Activated CD4-positive, alpha-beta T cell treated with anti-CD3 and anti-CD28 coated beads, Interleukin-2, Interleukin-4, amounts not matched to agents 100 ng/mL and 50 ng/mL, durations not matched to agents 16 hours and 8 hours (primary cell): ENCODE measurements around the gene GSS.

Source experiments
- DNase-seq: peaks from one replicate; pipeline ENCODE4 v3.0.0-alpha.2; 2020; ENCODE audit warnings: low spot score

The GSS gene

GRCh38 chr20:34946661-34947060 is 8.9 kb downstream of the GSS start:
- no peak for DNase-seq

DNA sequence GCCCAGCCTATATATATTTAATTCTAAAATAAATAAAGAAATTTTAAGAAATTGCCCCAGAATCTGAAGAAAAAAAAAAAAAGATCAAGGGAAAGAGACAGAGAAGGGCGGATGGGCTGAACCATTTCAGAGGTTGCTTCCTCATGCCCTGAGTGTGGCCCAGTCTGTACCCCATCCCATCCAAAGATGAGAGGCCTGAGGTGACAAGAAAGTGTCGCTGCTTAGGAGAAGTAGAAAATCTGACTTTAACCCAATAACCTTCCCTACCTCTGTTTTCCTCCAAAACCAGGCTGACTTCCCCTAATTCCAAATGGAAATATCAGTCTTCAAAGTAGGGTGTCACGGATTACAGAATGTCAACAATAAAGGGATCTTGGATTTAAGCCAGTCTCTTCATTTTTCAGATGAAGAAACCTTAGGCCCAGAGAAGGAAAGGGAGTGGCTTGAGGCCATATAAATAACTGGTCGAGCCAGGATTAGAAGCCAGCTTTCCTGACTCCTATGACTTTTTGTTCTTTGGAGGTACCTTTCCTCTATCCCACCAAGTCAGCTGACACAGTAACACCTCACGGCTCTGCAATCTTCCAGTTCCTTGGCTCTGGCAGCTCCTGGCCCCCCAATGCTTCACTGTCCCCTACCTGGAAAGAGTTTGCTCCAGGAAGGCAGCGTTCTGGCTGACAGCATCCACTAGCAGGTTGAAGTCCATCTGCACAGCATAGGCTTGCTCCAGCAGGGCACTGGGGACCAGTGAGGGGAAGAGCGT is 10.1 kb downstream of the GSS start:
- DNase-seq, result no peak

GRCh38 chr20:34943808-34944567 is 11.6 kb downstream of the GSS start:
- no peak for DNase-seq

GRCh38 chr20:34942301-34942700 is 13.3 kb downstream of the GSS start:
- no peak for DNase-seq

GRCh38 chr20:34941226-34941625 is 14.4 kb downstream of the GSS start:
- no peak for DNase-seq

GRCh38 chr20:34940081-34940481 is 15.5 kb downstream of the GSS start:
- DNase-seq, result no peak

DNA sequence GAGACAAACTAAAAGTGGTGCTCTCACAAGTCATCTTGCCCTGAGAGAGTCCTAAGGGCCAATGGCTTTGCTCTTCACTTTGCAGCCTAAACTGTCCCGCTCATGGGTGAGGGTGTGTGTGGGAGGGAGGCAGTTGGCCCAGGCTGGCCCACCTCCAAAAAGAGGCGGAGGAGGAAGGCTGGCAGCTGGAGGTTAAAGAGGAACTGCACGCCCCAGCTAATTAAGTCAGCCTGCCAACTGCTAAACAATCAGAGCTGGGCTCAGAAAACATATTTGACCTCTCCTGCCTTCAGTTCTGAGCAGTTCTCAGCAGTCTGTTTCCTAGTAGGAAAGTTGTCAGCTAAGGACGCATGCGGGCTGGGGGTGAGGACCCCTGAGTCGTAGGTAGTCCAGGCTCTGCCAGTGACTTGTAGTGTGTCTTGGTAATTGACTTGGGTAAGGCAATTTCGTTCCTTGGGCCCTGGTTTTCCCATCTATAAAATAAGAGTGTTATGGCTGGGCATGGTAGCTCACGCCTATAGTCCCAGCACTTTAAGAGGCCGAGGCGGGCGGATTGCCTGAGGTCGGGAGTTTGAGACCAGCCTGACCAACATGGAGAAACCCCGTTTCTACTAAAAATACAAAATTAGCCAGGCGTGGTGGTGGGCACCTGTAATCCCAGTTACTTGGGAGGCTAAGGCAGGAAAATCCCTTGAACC is 17.0 kb downstream of the GSS start:
- DNase-seq, result no peak

DNA sequence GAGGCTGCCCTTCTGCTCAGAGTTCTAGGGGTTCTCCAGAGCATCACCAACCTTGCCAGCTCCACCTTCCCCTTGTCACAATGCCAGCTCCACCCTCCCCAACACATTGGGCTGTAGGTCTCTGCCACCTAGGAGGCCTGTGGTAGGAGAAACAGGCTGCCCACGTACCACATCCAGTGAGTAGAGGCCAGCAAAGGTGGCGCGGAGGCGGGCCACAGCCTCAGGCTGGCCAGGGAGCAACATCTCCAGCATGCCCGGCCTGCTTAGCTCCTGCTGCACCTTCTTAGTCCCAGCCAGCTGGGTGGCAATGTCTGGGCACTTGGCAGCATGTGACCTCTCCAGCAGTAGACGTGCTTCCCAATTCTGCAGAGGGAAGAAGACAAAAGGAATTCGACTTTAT is 23.8 kb downstream of the GSS start:
- DNase-seq, result no peak

GRCh38 chr20:34928411-34928810 is 27.2 kb downstream of the GSS start:
- no peak for DNase-seq

- DNase-seq, result no peak
Measured at GRCh38 chr20:34927736-34928135, 27.9 kb downstream of the GSS start.

DNA sequence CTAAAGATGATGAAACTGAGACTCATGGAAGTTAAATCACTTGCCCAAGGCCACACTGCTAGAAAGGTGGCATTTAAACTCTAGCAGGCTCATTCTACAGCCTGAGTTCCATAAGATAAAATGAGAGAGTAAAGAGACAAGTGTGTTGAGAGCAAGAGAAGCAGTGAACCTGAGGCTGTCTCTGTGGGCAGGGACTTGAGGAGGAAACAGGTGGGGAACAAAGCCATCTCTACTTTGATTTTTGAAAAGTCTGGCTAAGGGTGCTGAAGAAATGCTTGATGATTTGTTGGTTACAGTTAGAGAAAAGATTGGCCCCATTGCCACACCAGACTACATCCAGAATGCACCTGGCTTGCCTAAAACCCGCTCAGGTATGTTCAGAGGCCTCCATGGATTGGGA is 29.0 kb downstream of the GSS start:
- no peak for DNase-seq

GRCh38 chr20:34925981-34926380 is 29.6 kb downstream of the GSS start:
- no peak for DNase-seq

DNA sequence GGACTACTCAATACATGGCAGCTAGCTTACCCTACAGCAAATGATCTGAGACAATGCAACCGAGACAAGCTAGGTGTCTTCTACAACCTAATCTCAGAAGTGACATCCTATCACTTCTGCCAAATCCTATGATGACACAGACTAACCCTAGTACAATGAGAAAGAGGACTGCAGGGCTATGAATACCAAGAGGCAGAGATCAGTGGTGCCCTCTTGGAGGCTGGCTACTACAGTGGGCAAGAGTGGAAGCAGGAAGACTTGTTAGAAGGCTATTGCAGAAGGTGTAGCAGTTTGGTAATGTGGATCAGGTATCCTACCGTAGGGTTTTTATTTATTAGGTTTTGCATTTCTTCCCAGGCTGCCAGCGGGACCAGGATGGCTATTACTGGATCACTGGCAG is 30.3 kb downstream of the GSS start:
- DNase-seq, result no peak

DNA sequence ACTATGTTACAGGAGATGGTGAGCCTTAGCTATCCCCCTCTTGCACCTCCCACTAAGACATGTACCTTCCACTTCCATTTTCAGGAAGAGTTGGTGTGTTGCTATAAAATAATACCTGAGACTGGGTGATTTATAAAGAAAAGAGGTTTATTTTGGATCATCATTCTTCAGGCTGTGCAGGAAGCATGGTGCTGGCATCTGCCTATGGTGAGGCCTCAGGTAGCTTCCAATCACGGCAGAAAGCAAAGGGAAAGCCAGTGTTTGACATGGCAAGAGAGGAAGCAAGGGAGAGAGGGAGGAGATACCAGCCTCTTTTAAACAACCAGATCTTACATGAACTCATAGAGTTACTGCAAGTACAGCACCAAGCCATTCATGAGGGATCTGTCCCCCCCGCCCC is 32.2 kb downstream of the GSS start:
- DNase-seq, result no peak

- DNase-seq, result no peak
Measured at GRCh38 chr20:34922654-34923381, 32.8 kb downstream of the GSS start.

DNA sequence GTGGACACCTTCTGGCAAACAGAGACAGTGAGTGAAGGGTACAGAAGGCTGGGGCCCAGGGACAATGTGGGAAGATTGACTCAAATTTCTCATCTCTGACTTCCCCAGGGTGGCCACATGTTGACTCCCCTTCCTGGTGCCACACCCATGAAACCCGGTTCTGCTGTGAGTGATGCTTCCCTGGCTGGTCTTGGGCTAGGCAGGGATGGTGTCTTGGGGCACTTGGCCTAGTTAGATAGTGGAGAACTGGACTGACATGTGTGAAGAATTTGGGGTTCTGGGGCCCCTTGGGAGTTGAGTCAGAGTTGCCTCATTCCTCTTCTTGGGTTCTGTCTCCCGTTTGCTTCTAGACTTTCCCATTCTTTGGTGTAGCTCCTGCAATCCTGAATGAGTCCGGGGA is 34.2 kb downstream of the GSS start:
- DNase-seq, result peak; percentile 17

DNA sequence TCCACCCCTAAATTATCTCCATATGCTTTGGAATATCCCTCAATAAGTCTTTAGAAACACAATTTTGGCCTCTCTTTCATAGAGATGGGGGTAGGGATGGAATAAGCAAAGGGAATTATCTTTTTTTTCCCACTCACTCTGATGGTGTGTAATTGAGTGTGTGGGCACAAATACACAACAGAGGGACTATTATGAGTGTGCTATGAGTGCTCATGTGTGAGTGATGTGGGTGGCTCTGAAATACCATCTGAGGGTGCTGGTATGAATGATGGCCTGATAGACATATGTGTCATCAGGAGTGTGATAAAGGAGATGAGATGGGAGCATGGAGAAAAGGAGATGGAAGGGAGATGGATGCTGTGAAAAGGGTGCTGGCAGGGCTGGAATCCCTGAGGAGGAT is 35.6 kb downstream of the GSS start:
- DNase-seq, result peak; percentile 5

DNA sequence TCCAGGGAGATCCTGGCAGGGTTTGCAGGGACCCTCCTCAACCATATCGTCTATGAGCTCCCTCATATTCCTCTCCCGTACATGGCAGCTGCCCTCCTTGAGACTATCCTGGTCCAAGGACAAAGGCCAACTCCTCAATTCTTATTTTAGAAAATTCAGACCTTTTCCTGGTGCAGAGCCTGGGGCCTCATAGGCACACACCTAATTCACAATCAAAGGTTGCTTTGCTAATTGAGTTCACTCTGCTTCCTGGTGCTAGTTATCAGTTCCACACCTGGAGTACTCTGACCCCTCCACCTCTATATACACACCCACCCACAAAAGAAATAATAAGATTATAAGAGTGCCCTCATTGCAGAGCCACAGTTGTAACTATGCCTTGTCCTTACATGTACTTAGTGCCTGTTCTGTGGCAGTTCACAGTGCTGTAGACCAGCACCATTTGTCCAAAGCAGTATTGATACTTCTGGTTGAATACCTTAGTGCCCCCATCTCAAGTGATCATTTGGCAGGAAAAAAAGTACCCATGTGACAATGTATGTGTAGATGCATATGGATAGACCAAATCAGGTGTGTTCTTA is 38.7 kb downstream of the GSS start:
- DNase-seq, result no peak

GRCh38 chr20:34915749-34916455 is 39.7 kb downstream of the GSS start:
- no peak for DNase-seq

- DNase-seq, result no peak
Measured at GRCh38 chr20:34915131-34915530, 40.5 kb downstream of the GSS start.
